ENCODE measurements around the gene C16orf82. TPM values are rescaled to one million over a fixed set of nuclear protein-coding genes. Genes with fewer than 3 reads are reported as not detected.

The C16orf82 gene
- polyA plus RNA-seq, 1 donor from 2014 or later: not detected

GRCh38 chr16:27107185-27107592 lies 40.5 kb downstream of the C16orf82 start:
- Histone ChIP-seq H3K9ac (ENCODE audit: low read length) (no peak overlapping the region), H3K4me3 (ENCODE audit: low read length) (no peak overlapping the region), H3K4me2 (ENCODE audit: low read length) (no peak overlapping the region), H3K27ac (ENCODE audit: low read length) (no peak overlapping the region), H3K27me3 (ENCODE audit: insufficient read depth, low read depth, low read length) (no peaks in the 10 kb centered on the region), H4K20me1 (ENCODE audit: insufficient read depth) (no peaks in the 10 kb centered on the region), H3K36me3 (ENCODE audit: insufficient read depth, low read length) (no peaks in the 10 kb centered on the region), H3F3A (ENCODE audit: insufficient read depth, low read length, poor library complexity, severe bottlenecking) (no peaks in the 10 kb centered on the region), H3K9me3 (ENCODE audit: low read length) (no peaks in the 10 kb centered on the region), H3K79me2 (replicated peaks; ENCODE audit: insufficient read depth, low read length) (no peaks in the 10 kb centered on the region), H2AFZ (ENCODE audit: low read depth, low read length) (no peak overlapping the region), H3K9me2 (ENCODE audit: insufficient read depth, low read length) (no peaks in the 10 kb centered on the region)
- TF ChIP-seq POLR2AphosphoS5 (IDR thresholded peaks at IDR 0.05) (no peak), TAF1 (IDR thresholded peaks at IDR 0.05; ENCODE audit: low read depth) (no peak), CTCF (IDR thresholded peaks at IDR 0.05; ENCODE audit: poor library complexity, severe bottlenecking) (no peak), EP300 (conservative IDR thresholded peaks at IDR 0.05; ENCODE audit: poor library complexity, severe bottlenecking) (no peak), MXI1 (conservative IDR thresholded peaks at IDR 0.05; ENCODE audit: poor library complexity, severe bottlenecking) (no peak), REST (IDR thresholded peaks at IDR 0.05; ENCODE audit: borderline replicate concordance) (no peak), RAD21 (conservative IDR thresholded peaks at IDR 0.05) (no peak), SMC3 (conservative IDR thresholded peaks at IDR 0.05; ENCODE audit: poor library complexity) (no peak), EZH2 (IDR thresholded peaks at IDR 0.05; ENCODE audit: borderline replicate concordance, insufficient read depth, low read length, poor library complexity, severe bottlenecking) (no peak)

- no peak for TF ChIP-seq RAD21 (conservative IDR thresholded peaks at IDR 0.05)
- no peak for TF ChIP-seq POLR2AphosphoS5 (IDR thresholded peaks at IDR 0.05)
- TF ChIP-seq EZH2 (IDR thresholded peaks at IDR 0.05; ENCODE audit: borderline replicate concordance, insufficient read depth, low read length, poor library complexity, severe bottlenecking): no peak
- no peak for TF ChIP-seq REST (IDR thresholded peaks at IDR 0.05; ENCODE audit: borderline replicate concordance)
- TF ChIP-seq SMC3 (conservative IDR thresholded peaks at IDR 0.05; ENCODE audit: poor library complexity): no peak
- no peak for TF ChIP-seq MXI1 (conservative IDR thresholded peaks at IDR 0.05; ENCODE audit: poor library complexity, severe bottlenecking)
- Histone ChIP-seq H3K27me3 (ENCODE audit: insufficient read depth, low read depth, low read length) (no peaks in the 10 kb centered on the region), H3K79me2 (replicated peaks; ENCODE audit: insufficient read depth, low read length) (no peaks in the 10 kb centered on the region), H4K20me1 (ENCODE audit: insufficient read depth) (no peaks in the 10 kb centered on the region), H3K4me3 (ENCODE audit: low read length) (no peak overlapping the region), H3F3A (ENCODE audit: insufficient read depth, low read length, poor library complexity, severe bottlenecking) (no peaks in the 10 kb centered on the region), H3K36me3 (ENCODE audit: insufficient read depth, low read length) (no peaks in the 10 kb centered on the region), H3K27ac (ENCODE audit: low read length) (no peak overlapping the region), H2AFZ (ENCODE audit: low read depth, low read length) (no peak overlapping the region), H3K9me2 (ENCODE audit: insufficient read depth, low read length) (no peaks in the 10 kb centered on the region), H3K9ac (ENCODE audit: low read length) (no peak overlapping the region), H3K9me3 (ENCODE audit: low read length) (no peaks in the 10 kb centered on the region), H3K4me2 (ENCODE audit: low read length) (no peak overlapping the region)
Measured at GRCh38 chr16:27108051-27108770, 41.5 kb downstream of the C16orf82 start.

Data from neural cell (in vitro differentiated cells).